CD8-positive, alpha-beta memory T cell (primary cell): Measurements from ENCODE around the gene ZC3H12D. TPM values are rescaled to one million over a fixed set of nuclear protein-coding genes. Genes with fewer than 3 reads are reported as not detected.

ENCODE experiments used
- CTCF ChIA-PET: fragments of 350-600 bp; sonication (Branson Sonifier 250); formaldehyde crosslinking; loops from one replicate; lab custom pipeline; 2021; ENCODE audit warnings: antibody characterized with exemption; lab: Charles Lee
- POLR2A ChIA-PET: fragments of 350-600 bp; sonication (Branson Sonifier 250); formaldehyde crosslinking; loops from one replicate; lab custom pipeline; 2021; ENCODE audit warnings: antibody characterized with exemption; lab: Charles Lee
- DNase-seq, 5 donors: peaks; one replicate each; pipeline versions ENCODE4 v3.0.0 to v3.0.0-alpha.2; 2020 to 2022; ENCODE audit warnings: mixed read lengths in 1 of 5
- H3K27ac ChIP-seq: one replicate; pipeline ENCODE4 v1.7.0; 2013; ENCODE audit warnings: low read depth, mild to moderate bottlenecking, low read length, moderate library complexity
- H3K27me3 ChIP-seq: 2 replicates; pipeline ENCODE4 v1.7.0; 2013; ENCODE audit warnings: low read length, mild to moderate bottlenecking; ENCODE audit not compliant: insufficient read depth, poor library complexity, severe bottlenecking
- H3K36me3 ChIP-seq: 2 replicates; pipeline ENCODE4 v1.7.0; 2013; ENCODE audit warnings: mild to moderate bottlenecking, low read length, moderate library complexity; ENCODE audit not compliant: insufficient read depth
- H3K4me1 ChIP-seq: 2 replicates; pipeline ENCODE4 v1.7.0; 2013; ENCODE audit warnings: mild to moderate bottlenecking, low read length, moderate library complexity; ENCODE audit not compliant: insufficient read depth
- H3K4me3 ChIP-seq: 2 replicates; pipeline ENCODE4 v1.7.0; 2013; ENCODE audit warnings: mild to moderate bottlenecking, low read length
- H3K9me3 ChIP-seq: 2 replicates; pipeline ENCODE4 v1.7.0; 2013; ENCODE audit warnings: mild to moderate bottlenecking, low read length
- H3K27ac Mint-ChIP-seq, 8 donors: one replicate each; pipeline ENCODE4 v1.8.0; 2020 to 2021; ENCODE audit warnings: mixed read lengths in 8 of 8, mild to moderate bottlenecking in 6 of 8, inconsistent platforms in 3 of 8, moderate library complexity in 3 of 8
- H3K27me3 Mint-ChIP-seq, 2 donors: one replicate each; pipeline ENCODE4 v1.8.0; 2020 to 2021; ENCODE audit warnings: mixed read lengths in 2 of 2, mild to moderate bottlenecking in 1 of 2, moderate library complexity in 1 of 2
- H3K36me3 Mint-ChIP-seq, 3 donors: one replicate each; pipeline ENCODE4 v1.8.0; 2020 to 2021; ENCODE audit warnings: mixed read lengths in 3 of 3, inconsistent platforms in 1 of 3, mild to moderate bottlenecking in 1 of 3
- H3K4me1 Mint-ChIP-seq, 3 donors: one replicate each; pipeline ENCODE4 v1.8.0; 2020 to 2021; ENCODE audit warnings: mixed read lengths in 3 of 3, inconsistent platforms in 1 of 3, mild to moderate bottlenecking in 1 of 3
- H3K4me3 Mint-ChIP-seq, 7 donors: one replicate each; pipeline ENCODE4 v1.8.0; 2020 to 2021; ENCODE audit warnings: mixed read lengths in 7 of 7, mild to moderate bottlenecking in 6 of 7, moderate library complexity in 4 of 7, inconsistent platforms in 2 of 7
- H3K9me3 Mint-ChIP-seq, 5 donors: one replicate each; pipeline ENCODE4 v1.8.0; 2020 to 2022; ENCODE audit warnings: mixed read lengths in 5 of 5, mild to moderate bottlenecking in 3 of 5, moderate library complexity in 2 of 5, inconsistent platforms in 1 of 5
- polyA plus RNA-seq: library from polyadenylated mRNA; unstranded; fragments of 300-500 nt; fragmentation: Illumina TruSeq; gene quantifications from one replicate; pipeline ENCODE4 v1.2.3, GENCODE V29; 2021
- total RNA-seq, 2 experiments: library from RNA; stranded (reverse); gene quantifications; one replicate each; pipeline ENCODE4 v1.2.3, GENCODE V29; 2021

ZC3H12D gene
- total and polyA plus RNA-seq, 3 experiments from 2014 or later: 2.5 to 84.5 (median 83.5) TPM

- Mint-ChIP-seq H3K36me3 (peaks cover 0 to 87% (median 24%) of the 10 kb centered on the region in 3 donors), H3K9me3 (peaks cover 0 to under 1% (median 0%) of the 10 kb centered on the region in 5 donors), H3K27me3 (no peaks in the 10 kb centered on the region), H3K4me3 (no peak overlapping the region), H3K27ac (peak overlapping the region in 1 of 8 donors; percentile 36), H3K4me1 (peaks cover 0 to 9% (median 4%) of the 10 kb centered on the region in 3 donors)
- Histone ChIP-seq H3K27ac (no peak overlapping the region), H3K4me3 (no peak overlapping the region), H3K9me3 (no peaks in the 10 kb centered on the region), H3K4me1 (no peaks in the 10 kb centered on the region), H3K27me3 (no peaks in the 10 kb centered on the region), H3K36me3 (peaks cover 25% of the 10 kb centered on the region)
- ChIA-PET POLR2A (interaction anchor here (1.4 kb wide), 1 partner anchor 27 kb away, joined by 3 read pairs; the partner anchor contains the start of gene ZC3H12D), CTCF (interaction anchor here (0.8 to 1.2 kb wide), 2 partner anchors 26 to 59 kb away, joined by 3 to 4 read pairs; no protein-coding TSS in a partner anchor)
- no peak for DNase-seq
Observed at GRCh38 chr6:149458196-149458595, 26.6 kb downstream of the ZC3H12D start.

GRCh38 chr6:149457316-149457884 lies 27.4 kb downstream of the ZC3H12D start:
- H3K36me3 Mint-ChIP-seq: peaks cover 0 to 87% (median 23%) of the 10 kb centered on the region in 3 donors
- no peak for DNase-seq
- Histone ChIP-seq H3K27me3 (no peaks in the 10 kb centered on the region), H3K36me3 (peaks cover 25% of the 10 kb centered on the region), H3K27ac (no peak overlapping the region), H3K4me1 (no peaks in the 10 kb centered on the region), H3K9me3 (no peaks in the 10 kb centered on the region), H3K4me3 (no peak overlapping the region)
- peaks cover 0 to 5% (median 0%) of the 10 kb centered on the region in 3 donors for H3K4me1 Mint-ChIP-seq
- H3K9me3 Mint-ChIP-seq: peaks cover 0 to 2% (median 0%) of the 10 kb centered on the region in 5 donors
- ChIA-PET CTCF (interaction anchor here (0.8 to 1.3 kb wide), 2 partner anchors 26 to 27 kb away, joined by 3 to 4 read pairs; partner anchors contain the start of gene ZC3H12D), POLR2A (interaction anchor here (1.4 kb wide), 1 partner anchor 28 kb away, joined by 3 read pairs; the partner anchor contains the start of gene ZC3H12D)
- no peaks in the 10 kb centered on the region for H3K27me3 Mint-ChIP-seq
- no peak overlapping the region for H3K4me3 Mint-ChIP-seq
- H3K27ac Mint-ChIP-seq: no peak overlapping the region

- Histone ChIP-seq H3K36me3 (peaks cover 19% of the 10 kb centered on the region), H3K27ac (no peak overlapping the region), H3K4me3 (no peak overlapping the region), H3K9me3 (no peaks in the 10 kb centered on the region), H3K27me3 (no peaks in the 10 kb centered on the region), H3K4me1 (no peaks in the 10 kb centered on the region)
- Mint-ChIP-seq H3K4me3 (no peak overlapping the region), H3K36me3 (peaks cover 0 to 87% (median 20%) of the 10 kb centered on the region in 3 donors), H3K9me3 (peaks cover 0 to 2% (median 0%) of the 10 kb centered on the region in 5 donors), H3K27ac (no peak overlapping the region), H3K27me3 (no peaks in the 10 kb centered on the region), H3K4me1 (peaks cover 0 to 5% (median 0%) of the 10 kb centered on the region in 3 donors)
- CTCF ChIA-PET: interaction anchor here (1.3 kb wide), 1 partner anchor 28 kb away, joined by 4 read pairs; the partner anchor contains the start of gene ZC3H12D
- POLR2A ChIA-PET: no interaction called here
- no peak for DNase-seq
Observed at GRCh38 chr6:149456311-149457021, 28.3 kb downstream of the ZC3H12D start.

GRCh38 chr6:149455031-149455732 lies 29.6 kb downstream of the ZC3H12D start:
- no peak for DNase-seq
- Mint-ChIP-seq H3K27me3 (no peaks in the 10 kb centered on the region), H3K4me1 (peaks cover 0 to 5% (median 0%) of the 10 kb centered on the region in 3 donors), H3K27ac (peak overlapping the region in 3 of 8 donors; percentile 8 to 36 (median 33)), H3K36me3 (peaks cover 0 to 81% (median 17%) of the 10 kb centered on the region in 3 donors), H3K9me3 (peaks cover 0 to 2% (median 0%) of the 10 kb centered on the region in 5 donors), H3K4me3 (no peak overlapping the region)
- no peak overlapping the region for H3K4me3 ChIP-seq
- peaks cover 18% of the 10 kb centered on the region for H3K36me3 ChIP-seq
- H3K27ac ChIP-seq: no peak overlapping the region
- H3K27me3 ChIP-seq: no peaks in the 10 kb centered on the region
- no peaks in the 10 kb centered on the region for H3K9me3 ChIP-seq
- POLR2A ChIA-PET: no interaction called here
- CTCF ChIA-PET: interaction anchor here (0.7 to 1.2 kb wide), 3 partner anchors 22 to 432 kb away, joined by 3 to 4 read pairs (median 3); no protein-coding TSS in a partner anchor
- H3K4me1 ChIP-seq: no peaks in the 10 kb centered on the region

- H3K27ac ChIP-seq: no peak overlapping the region
- no peak overlapping the region for H3K27ac Mint-ChIP-seq
- H3K36me3 Mint-ChIP-seq: peaks cover 0 to 80% (median 16%) of the 10 kb centered on the region in 3 donors
- CTCF ChIA-PET: interaction anchor here (1.2 kb wide), 1 partner anchor 29 kb away, joined by 4 read pairs; no protein-coding TSS in a partner anchor
- no peak for DNase-seq
- no peaks in the 10 kb centered on the region for H3K27me3 Mint-ChIP-seq
- peaks cover 16% of the 10 kb centered on the region for H3K36me3 ChIP-seq
- H3K4me1 Mint-ChIP-seq: peaks cover 0 to 5% (median 0%) of the 10 kb centered on the region in 3 donors
- no peak overlapping the region for H3K4me3 ChIP-seq
- no peak overlapping the region for H3K4me3 Mint-ChIP-seq
- POLR2A ChIA-PET: no interaction called here
- H3K9me3 ChIP-seq: no peaks in the 10 kb centered on the region
- H3K27me3 ChIP-seq: no peaks in the 10 kb centered on the region
- peaks cover 0 to 2% (median 0%) of the 10 kb centered on the region in 5 donors for H3K9me3 Mint-ChIP-seq
- H3K4me1 ChIP-seq: no peaks in the 10 kb centered on the region
Observed at GRCh38 chr6:149454346-149454848, 30.4 kb downstream of the ZC3H12D start.

- Histone ChIP-seq H3K4me1 (no peaks in the 10 kb centered on the region), H3K4me3 (no peak overlapping the region), H3K9me3 (no peaks in the 10 kb centered on the region), H3K36me3 (peaks cover 12% of the 10 kb centered on the region), H3K27me3 (no peaks in the 10 kb centered on the region), H3K27ac (no peak overlapping the region)
- H3K36me3 Mint-ChIP-seq: peaks cover 0 to 78% (median 11%) of the 10 kb centered on the region in 3 donors
- peaks cover 0 to 5% (median 0%) of the 10 kb centered on the region in 3 donors for H3K4me1 Mint-ChIP-seq
- H3K9me3 Mint-ChIP-seq: peaks cover 0 to 2% (median 0%) of the 10 kb centered on the region in 5 donors
- peak overlapping the region in 1 of 8 donors; percentile 7 for H3K27ac Mint-ChIP-seq
- H3K4me3 Mint-ChIP-seq: no peak overlapping the region
- DNase-seq: no peak
- ChIA-PET POLR2A (no interaction called here), CTCF (interaction anchor here (0.6 to 1.8 kb wide), 4 partner anchors 30 to 1268 kb away, joined by 3 to 5 read pairs (median 4); partner anchors contain the start of gene ZC3H12D)
- no peaks in the 10 kb centered on the region for H3K27me3 Mint-ChIP-seq
Observed at GRCh38 chr6:149453597-149454345, 31.0 kb downstream of the ZC3H12D start.
